Activated T-cell treated with anti-CD3 and anti-CD28 coated beads, Interleukin-2, amount 50 U/mL, for 1 hour (primary cell): ENCODE data around the gene ZNF525.
A peak's percentile ranks its signal among the peaks of the same experiment; 100 is the strongest.
"Not testable (repeated sequence)": the region's sequence is repeated elsewhere in the genome, so short reads cannot be mapped to it uniquely, and the experiment has no call there.

ENCODE experiments used
- DNase-seq: peaks from one replicate; pipeline ENCODE4 v3.0.0-alpha.2; 2020

The ZNF525 gene

DNA sequence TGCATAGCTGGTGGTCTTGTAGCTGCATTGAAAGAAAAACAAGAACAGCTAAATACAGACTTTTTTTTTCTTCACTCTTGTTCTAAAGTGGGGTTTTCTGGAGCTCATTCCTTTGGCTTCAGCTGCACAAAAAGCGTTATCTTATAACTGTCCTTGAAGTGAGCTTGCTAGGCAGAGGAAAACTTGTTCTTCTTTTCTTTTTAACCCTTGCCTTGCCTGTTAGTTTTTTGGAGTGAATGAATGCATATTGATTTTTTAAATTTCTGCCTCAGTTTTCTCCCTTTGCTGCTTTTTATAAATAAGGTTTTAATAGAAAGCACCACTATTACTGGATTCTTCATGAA is 31.0 kb downstream of the ZNF525 start:
- no peak for DNase-seq

DNA sequence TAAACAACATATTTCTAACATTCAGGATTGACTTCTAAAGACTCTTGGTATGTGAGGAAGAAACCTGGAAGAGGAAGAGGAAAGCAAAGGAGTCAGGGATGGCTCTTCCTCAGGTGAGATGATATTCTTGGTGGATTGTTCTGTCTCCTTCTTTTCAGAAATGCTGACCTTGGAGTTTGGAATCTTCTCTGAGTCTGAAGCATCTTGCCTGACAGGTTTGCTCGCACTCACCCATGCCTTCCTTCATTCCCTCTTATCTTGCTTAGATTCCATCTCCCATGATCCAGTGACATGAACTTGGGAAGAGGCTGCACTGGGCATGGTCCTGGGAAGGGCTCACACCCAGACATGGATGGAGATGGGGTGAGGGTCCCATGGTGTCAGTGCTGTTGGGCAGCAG is 32.4 kb downstream of the ZNF525 start:
- DNase-seq = not testable (repeated sequence)

DNA sequence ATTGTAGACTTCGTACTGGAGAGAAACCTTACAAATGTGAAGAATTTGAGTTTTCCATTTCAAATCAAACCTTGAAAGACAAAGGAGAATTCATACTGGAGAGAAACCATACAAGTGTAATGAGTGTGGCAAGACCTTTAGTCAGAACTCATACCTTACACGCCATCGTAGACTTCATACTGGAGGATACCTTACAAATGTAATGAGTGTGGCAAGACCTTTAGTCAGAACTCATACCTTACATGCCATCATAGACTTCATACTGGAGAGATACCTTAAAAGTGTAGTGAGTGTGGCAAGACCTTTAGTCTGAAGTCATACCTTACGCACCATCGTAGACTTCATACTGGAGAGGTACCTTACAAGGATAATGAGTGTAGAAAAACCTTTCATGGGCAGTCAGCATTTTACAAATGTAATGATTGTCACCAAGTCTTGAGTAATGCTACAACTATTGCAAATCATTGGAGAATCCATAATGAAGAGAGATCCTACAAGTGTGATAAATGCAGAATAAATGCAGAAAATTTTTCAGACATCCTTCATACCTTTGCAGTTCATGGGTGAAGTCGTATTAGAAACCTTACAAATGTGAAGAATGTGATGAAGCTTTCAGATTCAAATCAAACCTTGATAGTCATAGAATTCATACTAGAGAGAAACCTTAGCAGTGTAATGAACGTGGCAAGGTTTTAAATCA is 44.1 kb downstream of the ZNF525 start:
- no peak for DNase-seq

DNA sequence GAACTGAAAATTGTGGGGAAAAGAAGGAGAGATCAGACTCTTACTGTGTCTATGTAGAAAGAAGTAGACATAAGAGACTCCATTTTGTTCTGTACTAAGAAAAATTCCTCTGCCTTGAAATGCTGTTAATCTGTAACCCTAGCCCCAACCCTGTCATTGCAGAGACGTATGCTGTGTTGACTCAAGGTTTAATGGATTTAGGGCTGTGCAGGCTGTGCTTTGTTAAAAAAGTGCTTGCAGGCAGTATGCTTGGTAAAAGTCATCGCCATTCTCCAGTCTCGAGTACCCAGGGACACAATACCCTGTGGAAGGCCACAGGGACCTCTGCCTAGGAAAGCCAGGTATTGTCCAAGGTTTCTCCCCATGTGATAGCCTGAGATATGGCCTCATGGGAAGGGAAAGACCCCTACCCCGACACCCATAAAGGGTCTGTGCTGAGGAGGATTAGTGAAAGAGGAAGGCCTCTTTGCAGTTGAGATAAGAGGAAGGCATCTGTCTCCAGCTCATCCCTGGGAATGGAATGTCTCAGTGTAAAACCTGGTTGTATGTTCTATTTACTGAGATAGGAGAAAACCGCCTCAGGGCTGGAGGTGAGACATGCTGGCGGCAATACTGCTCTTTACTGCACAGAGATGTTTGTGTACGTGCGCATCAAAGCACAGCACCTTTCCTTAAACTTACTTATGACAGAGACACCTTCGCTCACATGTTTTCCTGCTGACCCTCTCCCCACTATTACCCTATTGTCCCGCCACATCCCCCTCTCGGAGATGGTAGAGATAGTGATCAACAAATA is 55.2 kb downstream of the ZNF525 start:
- DNase-seq = not testable (repeated sequence)

DNA sequence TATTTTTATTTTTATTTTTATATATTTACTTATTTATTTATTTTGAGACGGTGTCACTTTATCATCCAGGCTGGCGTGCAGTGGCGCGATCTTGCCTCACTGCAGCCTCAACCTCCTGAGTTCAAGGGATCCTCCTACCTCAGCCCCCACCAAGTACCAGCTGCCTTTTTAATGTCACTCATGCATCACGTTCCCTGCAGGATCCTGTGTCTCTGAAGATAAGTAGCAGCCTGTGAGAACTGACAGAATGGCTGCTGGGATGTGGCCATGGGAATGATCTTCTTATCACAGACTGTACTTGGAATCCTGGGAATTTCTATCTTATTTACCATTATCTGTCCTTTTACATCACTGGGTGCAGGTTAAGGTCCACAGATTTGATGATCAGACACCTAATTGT is 57.0 kb downstream of the ZNF525 start:
- no peak for DNase-seq

DNA sequence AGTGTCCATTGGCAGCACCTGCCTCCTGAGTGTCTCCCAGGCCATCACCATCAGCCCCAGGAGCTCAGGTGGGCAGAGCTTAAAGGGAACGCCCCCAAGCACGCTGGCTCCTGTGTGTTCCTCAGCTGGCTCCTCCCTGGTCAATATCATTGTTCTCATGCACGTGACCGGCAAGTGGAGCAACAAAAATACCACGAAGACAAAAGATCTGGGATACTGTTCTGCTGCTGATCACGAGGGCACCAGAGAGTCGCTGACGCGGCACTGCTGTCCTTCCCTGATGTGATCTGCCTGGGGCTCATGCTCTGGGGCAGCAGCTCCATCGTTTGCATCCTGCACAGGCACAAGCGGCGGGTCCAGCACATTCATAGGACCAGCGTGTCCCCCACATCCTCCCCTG is 57.6 kb downstream of the ZNF525 start:
- DNase-seq = not testable (repeated sequence)

DNA sequence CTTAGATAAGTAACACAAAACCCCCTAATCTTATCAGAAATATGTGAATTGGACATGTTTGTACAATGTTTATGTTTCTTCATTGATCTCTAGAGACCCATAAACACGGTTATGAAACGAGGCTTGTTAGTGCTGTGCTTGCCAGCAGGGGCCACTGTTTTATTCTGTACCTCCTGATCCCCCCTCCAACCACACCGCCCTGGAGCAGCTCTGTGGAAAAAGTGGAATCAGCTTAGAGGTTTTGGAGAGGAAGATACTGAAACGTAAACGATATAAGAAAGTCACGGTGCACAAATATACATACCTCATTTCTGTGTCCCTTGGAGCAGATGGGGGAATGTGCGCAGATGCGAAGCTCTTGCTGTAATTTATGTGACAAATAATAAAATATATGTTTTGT is 58.2 kb downstream of the ZNF525 start:
- DNase-seq = not testable (repeated sequence)

DNA sequence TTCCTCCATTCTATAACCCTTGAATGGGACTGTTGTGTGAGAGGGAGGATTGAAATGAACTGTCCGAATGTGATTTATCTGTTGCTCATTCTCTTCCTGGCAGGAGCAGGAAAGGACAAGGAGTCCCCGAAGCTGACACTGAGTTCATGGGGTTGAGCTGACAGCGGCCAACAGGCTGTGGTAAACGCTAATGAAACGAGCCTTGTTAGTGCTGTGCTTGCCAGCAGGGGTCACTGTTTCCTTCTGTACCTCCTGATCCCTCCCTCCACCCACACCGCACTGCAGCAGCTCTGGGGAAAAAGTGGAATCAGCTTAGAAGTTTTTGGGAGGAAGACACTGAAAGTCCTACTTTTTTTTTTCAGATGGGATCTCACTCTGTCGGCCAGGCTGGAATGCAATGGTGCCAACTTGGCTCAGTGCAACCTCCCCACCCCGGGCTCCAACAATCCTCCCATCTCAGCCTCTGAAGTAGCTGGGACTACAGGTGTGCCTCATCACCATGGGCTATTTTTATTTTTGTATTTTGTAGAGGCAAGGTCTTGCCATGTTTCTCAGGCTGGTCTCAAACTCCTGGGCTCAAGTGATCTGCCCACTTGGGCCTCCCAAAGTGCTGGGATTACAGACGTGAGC is 59.6 kb downstream of the ZNF525 start:
- DNase-seq = peak; percentile 66

DNA sequence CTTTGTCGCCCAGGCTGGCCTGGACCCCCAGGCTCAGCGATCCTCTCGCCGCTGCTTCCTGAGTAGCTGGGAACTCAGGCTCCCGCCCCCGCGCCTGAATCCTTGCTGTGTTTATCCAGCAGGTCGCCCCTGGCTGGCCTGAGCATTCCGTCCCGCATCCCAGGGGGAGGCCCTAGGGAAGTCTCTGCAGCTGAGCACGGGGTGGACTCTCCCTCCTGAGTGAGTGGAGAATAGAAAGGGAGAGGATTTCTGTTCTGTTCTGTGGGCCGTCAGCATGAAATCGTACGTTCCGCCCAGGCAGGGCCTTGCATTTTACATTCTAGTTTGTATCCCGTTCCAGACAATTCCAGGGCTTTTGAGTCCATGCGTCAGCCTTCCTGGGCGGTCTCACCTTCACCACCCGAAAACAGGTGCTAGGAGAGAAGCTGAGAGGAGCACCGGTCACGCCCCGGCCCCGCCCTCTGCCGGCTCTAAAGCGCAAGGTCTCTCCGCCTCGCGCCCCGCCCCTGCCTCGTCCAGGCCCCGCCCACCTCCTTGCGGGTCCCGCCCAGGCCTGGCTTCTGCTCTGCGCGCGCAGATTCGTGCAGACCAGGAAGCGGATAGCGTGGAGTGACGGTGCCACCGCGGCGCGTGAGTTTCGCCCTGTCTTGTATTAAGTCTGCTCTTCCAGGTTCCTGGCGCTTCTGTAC is 66.0 kb downstream of the ZNF525 start, which contains the start of gene ZNF761:
ZNF761 (plus strand) TSS at position 586 of the 689 bp plus-strand sequence. CDS start 15,285 bp downstream, outside the sequence.
- DNase-seq = peak; percentile 100

DNA sequence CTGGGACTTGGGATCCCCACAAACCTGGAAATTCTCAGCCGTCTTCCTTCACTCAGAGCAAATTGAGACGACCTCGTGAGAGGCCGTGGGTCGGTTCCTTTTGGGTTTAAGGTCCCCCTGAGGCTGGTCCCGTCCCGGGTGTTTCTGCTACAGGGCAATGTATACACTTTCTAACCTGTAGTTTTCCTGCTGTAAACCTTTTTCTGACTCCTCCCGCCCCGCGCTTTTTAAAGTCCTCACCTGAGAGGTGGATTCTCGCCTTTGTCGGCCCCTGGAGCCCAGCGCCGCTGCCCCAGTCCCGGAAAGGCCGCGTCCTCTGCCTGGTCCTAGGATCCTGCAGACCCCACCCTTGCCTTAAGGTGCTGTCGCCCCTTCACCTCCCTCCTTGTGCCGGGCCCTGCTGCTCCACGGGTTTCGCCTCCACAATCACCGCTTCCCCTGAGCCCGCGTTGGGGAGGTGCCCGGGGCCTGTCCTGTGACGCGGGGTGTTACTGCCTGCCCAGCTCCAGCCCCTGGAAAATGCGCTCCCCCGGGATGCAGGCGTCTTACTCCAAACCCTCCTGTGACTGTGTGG is 66.7 kb downstream of the ZNF525 start:
- DNase-seq = no peak
